HuH-7 (cell line): ENCODE measurements around the gene AGO4.
"Not testable (repeated sequence)": the region's sequence is repeated elsewhere in the genome, so short reads cannot be mapped to it uniquely, and the experiment has no call there.

ENCODE experiments used
- DNase-seq: peaks from one replicate; pipeline ENCODE4 v3.0.0; 2011; ENCODE audit warnings: low spot score

The AGO4 gene

DNA sequence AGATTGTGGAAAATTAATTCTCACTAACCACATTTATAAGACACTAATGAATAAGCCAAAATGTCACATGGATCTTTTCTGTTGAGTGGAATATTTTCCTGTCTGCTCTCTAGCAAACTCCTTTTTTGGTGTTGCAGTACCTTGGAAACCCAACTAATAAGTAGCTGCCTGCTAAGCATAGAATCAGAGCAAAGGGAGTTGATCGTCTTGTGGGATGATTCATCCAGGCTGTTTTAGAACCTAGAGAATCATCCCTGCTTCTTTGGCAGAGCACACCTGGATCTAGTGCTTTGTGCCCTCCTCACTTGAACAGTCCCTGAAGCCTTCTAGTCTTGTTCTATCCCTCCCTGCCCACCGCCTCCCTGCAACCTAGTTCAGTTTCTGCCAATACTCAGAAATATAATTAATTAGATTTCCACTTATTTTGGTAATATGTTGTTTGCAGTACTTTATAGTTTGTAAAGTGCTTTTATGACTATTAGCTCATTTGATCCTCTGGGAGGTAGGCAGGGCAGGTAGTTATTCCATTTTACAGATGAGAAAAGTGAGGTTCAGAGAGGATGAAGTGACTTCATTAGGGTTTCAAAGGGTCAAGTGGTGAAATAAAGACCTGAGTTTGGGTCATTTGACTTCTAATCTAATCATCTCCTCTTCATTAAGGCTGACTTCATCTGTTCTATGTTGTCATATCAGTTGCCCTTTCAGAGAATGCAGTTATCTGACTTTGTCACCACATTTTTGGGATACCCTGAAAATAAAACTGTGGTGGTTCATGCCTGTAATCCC is 2.5 kb downstream of the AGO4 start:
- no peak for DNase-seq

DNA sequence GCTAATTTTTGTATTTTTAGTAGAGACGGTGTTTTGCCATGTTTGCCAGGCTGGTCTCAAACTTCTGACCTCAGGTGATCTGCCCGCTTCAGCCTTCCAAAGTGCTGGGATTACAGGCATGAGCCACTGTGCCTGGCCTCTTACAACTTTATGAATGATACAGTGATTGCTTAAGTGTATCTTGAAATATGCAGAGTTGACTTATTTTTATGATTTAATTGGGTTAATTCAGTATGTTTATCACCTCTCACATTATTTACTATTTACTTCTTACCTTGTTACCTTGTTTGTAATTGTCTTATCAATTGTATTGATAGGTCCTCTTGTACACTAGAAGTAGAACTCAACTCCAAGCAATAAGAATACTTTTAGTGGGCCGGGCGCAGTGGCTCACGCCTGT is 4.9 kb downstream of the AGO4 start:
- DNase-seq, result not testable (repeated sequence)

- DNase-seq, result no peak
These were observed 17.4 kb downstream of the AGO4 start for GRCh38 chr1:35825255-35825654.

- no peak for DNase-seq
These were observed 24.6 kb downstream of the AGO4 start for GRCh38 chr1:35832276-35832905.

GRCh38 chr1:35833395-35833794 is 25.6 kb downstream of the AGO4 start:
- DNase-seq, result no peak

DNA sequence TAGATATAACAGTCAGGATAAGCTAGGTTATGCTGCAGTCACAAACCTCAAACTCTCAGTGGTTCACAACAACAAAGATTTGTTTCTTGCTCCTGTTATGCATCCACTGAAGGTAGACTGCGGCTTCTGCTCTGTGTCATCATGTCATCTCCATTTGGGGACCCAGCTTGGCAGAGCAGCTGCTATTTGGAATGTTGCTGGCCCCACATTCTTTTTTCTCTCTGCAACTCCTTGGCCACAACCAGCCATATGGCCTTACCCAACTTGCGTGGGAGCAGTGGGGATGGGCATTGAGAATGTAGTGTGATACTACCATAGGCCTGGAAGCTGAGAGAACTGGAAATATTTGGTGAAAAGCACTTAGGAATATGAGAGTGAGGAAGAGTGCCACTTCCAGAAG is 26.4 kb downstream of the AGO4 start:
- DNase-seq, result no peak

DNA sequence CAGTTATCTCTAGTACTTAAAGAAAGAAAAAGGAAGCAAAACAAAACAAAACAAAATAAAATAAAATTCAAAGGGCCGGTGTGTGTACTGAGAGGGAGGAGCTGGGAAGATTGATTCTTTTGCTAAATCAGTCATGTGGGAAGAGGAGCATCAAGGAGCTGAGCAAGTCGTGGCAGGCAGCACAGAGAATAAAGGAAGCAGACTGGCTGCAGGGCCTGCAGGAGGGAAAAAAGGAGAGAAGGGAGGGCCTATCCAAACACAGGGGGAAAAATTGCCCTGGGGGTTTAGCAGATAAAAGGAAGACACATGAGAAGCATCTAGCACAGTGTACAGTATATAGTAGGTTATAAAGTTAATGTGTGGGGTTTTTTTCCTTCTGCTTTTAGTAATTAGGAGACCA is 27.6 kb downstream of the AGO4 start:
- no peak for DNase-seq

GRCh38 chr1:35836734-35837133 is 28.9 kb downstream of the AGO4 start:
- no peak for DNase-seq

GRCh38 chr1:35838693-35839245 is 31.0 kb downstream of the AGO4 start:
- DNase-seq, result no peak

GRCh38 chr1:35844826-35845225 is 37.0 kb downstream of the AGO4 start:
- DNase-seq, result no peak

GRCh38 chr1:35845766-35846165 is 38.0 kb downstream of the AGO4 start:
- no peak for DNase-seq

DNA sequence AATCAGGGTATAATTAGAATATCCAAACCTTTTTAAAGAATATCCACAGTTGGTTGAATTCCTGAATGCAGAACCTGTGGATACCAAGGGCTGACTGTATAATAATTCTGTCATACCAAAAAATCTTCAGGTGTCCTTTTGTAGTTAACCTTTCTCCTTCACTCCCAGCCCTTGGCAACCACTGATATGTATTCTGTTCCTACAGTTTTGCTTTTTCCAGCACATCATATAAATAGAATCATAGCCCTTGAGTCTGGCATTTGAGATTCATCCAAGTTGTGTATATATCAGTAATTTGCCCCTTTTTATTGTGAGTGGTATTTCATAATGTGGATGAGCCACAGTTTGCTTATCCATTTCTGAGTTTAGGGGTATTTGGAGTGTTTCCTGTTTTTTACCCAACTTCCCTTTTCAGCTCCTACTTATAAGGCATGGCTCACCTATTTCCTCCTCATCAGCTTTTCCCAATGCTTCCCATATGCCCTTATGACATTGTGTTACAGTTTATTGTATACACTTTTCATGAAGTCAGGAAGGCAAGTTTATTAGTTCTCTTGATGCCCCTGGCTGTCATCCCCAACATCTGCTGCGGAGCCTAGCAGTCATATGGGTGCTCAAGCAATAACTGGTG is 40.2 kb downstream of the AGO4 start:
- no peak for DNase-seq

GRCh38 chr1:35850051-35850450 is 42.2 kb downstream of the AGO4 start:
- DNase-seq, result no peak

GRCh38 chr1:35850716-35851115 is 42.9 kb downstream of the AGO4 start:
- DNase-seq, result no peak

DNA sequence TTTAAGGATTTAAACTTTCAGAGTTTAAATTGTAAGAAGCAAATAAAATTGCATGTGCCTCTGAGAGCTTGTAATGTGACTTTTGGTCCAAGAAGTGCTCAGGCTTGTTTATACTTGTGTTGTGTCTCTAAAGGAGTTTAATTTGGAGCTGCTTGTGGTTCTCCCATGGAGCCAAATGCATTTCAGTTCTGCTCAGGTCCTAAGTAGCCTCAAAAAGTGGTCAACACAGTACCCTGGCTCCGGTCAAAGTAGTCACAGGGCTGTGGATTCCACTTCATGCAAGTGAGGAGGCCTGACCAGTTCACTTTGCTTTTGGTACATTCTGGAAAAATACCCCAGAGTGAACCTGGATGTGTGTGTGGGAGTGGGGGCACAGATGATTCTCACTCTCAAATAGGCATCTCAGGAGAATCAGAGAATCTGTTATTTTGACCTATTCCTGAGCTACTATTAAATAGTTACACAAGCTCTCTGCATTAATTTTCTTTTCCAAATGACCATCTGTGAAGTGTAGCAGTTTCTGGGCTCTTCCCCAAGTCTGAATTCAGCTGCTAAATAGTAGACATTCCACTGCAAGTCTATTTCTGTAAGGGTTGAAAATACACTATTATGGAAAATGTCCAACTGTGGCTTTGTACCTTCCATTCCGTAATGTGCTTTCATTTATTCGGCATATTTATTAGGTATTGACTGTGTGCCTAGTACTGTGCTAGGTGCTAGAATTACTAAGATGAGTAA is 43.5 kb downstream of the AGO4 start:
- DNase-seq, result no peak

DNA sequence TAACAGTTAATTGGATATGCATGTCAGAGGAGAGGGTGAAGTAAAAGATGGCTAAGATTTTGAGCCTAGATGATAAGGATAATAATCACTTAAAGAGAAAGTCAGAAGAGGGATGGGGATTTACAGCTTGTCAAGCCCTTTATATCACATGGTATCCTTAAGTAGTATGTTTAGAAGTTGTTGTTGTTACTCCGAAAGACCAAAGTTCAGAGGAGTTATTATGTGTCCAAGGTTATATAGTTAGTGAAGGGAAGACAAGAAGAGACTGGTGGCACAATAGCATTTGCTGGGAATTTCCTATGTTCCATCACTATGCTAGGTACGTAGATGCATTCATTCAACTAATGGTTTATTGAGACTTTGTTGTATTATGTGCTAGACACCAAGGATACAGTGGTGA is 44.4 kb downstream of the AGO4 start:
- no peak for DNase-seq

DNA sequence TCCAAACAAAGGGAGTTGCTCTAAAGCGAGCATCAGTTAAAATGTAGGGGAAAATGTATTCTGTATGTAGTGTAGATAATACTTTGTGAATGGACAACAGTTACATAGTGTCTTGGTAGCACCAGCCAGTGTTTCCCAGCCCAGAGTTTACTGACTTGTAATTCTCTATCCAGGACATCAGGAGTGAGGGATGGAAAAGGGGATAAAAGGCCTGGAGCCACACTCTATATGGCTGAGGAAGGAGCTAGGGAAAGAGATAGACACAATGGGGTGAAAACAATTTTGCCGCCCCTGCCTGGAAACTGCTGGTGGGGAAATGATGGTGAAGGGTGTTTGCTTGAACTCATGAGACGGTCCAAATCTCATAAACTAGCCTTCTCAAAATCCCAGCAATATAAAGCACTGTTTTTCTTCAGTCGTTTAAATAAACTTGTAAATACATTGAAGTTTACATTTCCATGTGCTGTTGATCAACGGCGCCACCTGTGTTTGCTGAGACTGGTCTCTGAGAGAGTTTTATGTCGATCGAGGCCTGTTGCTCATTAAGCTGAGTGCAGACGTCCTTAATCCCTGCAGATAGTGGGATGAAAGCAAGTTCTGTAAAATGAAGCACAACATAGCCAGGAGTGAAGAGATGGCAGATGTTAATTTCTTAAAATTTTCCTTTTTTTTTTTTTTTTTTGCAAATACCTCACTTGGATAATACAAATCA is 47.3 kb downstream of the AGO4 start:
- DNase-seq, result no peak

- DNase-seq, result no peak
These were observed 49.1 kb downstream of the AGO4 start for GRCh38 chr1:35856964-35857363.

- DNase-seq, result no peak
These were observed 50.0 kb downstream of the AGO4 start for GRCh38 chr1:35857830-35858229.

GRCh38 chr1:35860696-35861095 is 52.9 kb downstream of the AGO4 start:
- DNase-seq, result no peak

- DNase-seq, result no peak
These were observed 55.3 kb downstream of the AGO4 start for GRCh38 chr1:35863136-35863535.
